Liver (tissue), 9 donors: ENCODE results near the gene SNX1. TPM values are rescaled to one million over a fixed set of nuclear protein-coding genes. Genes with fewer than 3 reads are reported as not detected.

Experiments used
- DNase-seq: peaks from one replicate; pipeline ENCODE4 v3.0.0-alpha.2; 2017; ENCODE audit warnings: low spot score
- H3K27ac ChIP-seq, 2 donors: one replicate each; pipeline ENCODE4 v1.7.0; 2013; ENCODE audit warnings: inconsistent platforms in 2 of 2, low read length in 2 of 2, control low read depth in 1 of 2, low read depth in 1 of 2, mild to moderate bottlenecking in 1 of 2
- H3K27me3 ChIP-seq, 4 donors: one replicate each; pipeline versions ENCODE4 v1.6.1 to v1.7.0; 2013; ENCODE audit warnings: low read length in 3 of 4, inconsistent platforms in 1 of 4, mild to moderate bottlenecking in 1 of 4, moderate library complexity in 1 of 4; ENCODE audit not compliant: control insufficient read depth in 4 of 4, insufficient read depth in 4 of 4
- H3K36me3 ChIP-seq, 4 donors: one replicate each; pipeline versions ENCODE4 v1.6.1 to v1.7.0; 2013; ENCODE audit warnings: low read length in 3 of 4, mild to moderate bottlenecking in 3 of 4, low read depth in 1 of 4, moderate library complexity in 1 of 4; ENCODE audit not compliant: control insufficient read depth in 4 of 4, insufficient read depth in 3 of 4
- H3K4me1 ChIP-seq, 4 donors: one replicate each; pipeline versions ENCODE4 v1.6.1 to v1.7.0; 2013; ENCODE audit warnings: low read length in 3 of 4, mild to moderate bottlenecking in 3 of 4, moderate library complexity in 1 of 4; ENCODE audit not compliant: control insufficient read depth in 4 of 4, insufficient read depth in 4 of 4
- H3K4me3 ChIP-seq, 3 donors: one replicate each; pipeline versions ENCODE4 v1.6.1 to v1.7.0; 2013; ENCODE audit warnings: low read length in 3 of 3, control low read depth in 1 of 3, low read depth in 1 of 3, mild to moderate bottlenecking in 1 of 3
- H3K9ac ChIP-seq, 2 donors: one replicate each; pipeline ENCODE4 v1.7.0; 2013; ENCODE audit warnings: low read length in 2 of 2, mild to moderate bottlenecking in 2 of 2, moderate library complexity in 2 of 2, control low read depth in 1 of 2, low read depth in 1 of 2
- H3K9me3 ChIP-seq, 4 donors: one replicate each; pipeline versions ENCODE4 v1.6.1 to v1.7.0; 2013; ENCODE audit warnings: low read length in 3 of 4; ENCODE audit not compliant: control insufficient read depth in 4 of 4
- FOXA1 ChIP-seq: IDR thresholded peaks from 2 replicates; pipeline ENCODE4 v1.6.1; 2016; ENCODE audit warnings: antibody characterized with exemption
- FOXA2 ChIP-seq: IDR thresholded peaks from 2 replicates; pipeline ENCODE4 v1.6.1; 2016; ENCODE audit warnings: antibody characterized with exemption
- HNF4G ChIP-seq: IDR thresholded peaks from 2 replicates; pipeline ENCODE4 v1.6.1; 2016; ENCODE audit warnings: antibody characterized with exemption
- JUND ChIP-seq, 2 donors: IDR thresholded peaks; 2 replicates each; pipeline ENCODE4 v1.6.1; 2016; ENCODE audit warnings: antibody characterized with exemption in 2 of 2
- NR2F2 ChIP-seq: IDR thresholded peaks from 2 replicates; pipeline ENCODE4 v1.6.1; 2016; ENCODE audit warnings: antibody characterized with exemption
- RAD21 ChIP-seq, 2 donors: IDR thresholded peaks; 2 replicates each; pipeline ENCODE4 v1.6.1; 2016; ENCODE audit warnings: antibody characterized with exemption in 2 of 2, mild to moderate bottlenecking in 2 of 2
- RXRA ChIP-seq, 2 donors: IDR thresholded peaks; 2 replicates each; pipeline ENCODE4 v1.6.1; 2017 to 2018; ENCODE audit warnings: antibody characterized with exemption in 2 of 2, mild to moderate bottlenecking in 1 of 2
- SP1 ChIP-seq: IDR thresholded peaks from 2 replicates; pipeline ENCODE4 v1.6.1; 2018; ENCODE audit warnings: antibody characterized with exemption, mild to moderate bottlenecking
- TAF1 ChIP-seq: conservative IDR thresholded peaks from 2 replicates; pipeline ENCODE4 v1.6.1; 2016; ENCODE audit warnings: antibody characterized with exemption, mild to moderate bottlenecking
- YY1 ChIP-seq: IDR thresholded peaks from 2 replicates; pipeline ENCODE4 v1.6.1; 2016; ENCODE audit warnings: antibody characterized with exemption, mild to moderate bottlenecking
- WGBS: extraction: QIAGEN DNeasy Blood & Tissue Kit; methylation state at CpG from one replicate; pipeline ENCODE4 v1.1.7; 2013; 5-methylcytosine and 5-hydroxymethylcytosine counted together
- polyA plus RNA-seq, 2 donors: library from polyadenylated mRNA; stranded (reverse) in 1 of 2; unstranded in 1 of 2; fragments of 200-250 nt in 1 of 2; fragments of >200 nt in 1 of 2; fragmentation: Nextera tagmentation in 1 of 2; extraction: Ambion mirVana in 1 of 2; gene quantifications; one replicate each; pipeline versions ENCODE4 v1.2.1 to v1.2.3, GENCODE V29; 2013 to 2015
- total RNA-seq, 2 donors: library from RNA; depleted of rRNA; stranded (reverse); fragments of >200 nt; gene quantifications; one replicate each; pipeline ENCODE4 v1.2.3, GENCODE V29; 2014
- TF ChIP-seq, protein P1 (sequence below): IDR thresholded peaks from 2 replicates; pipeline ENCODE4 v1.6.1; 2016; ENCODE audit warnings: antibody characterized with exemption
- TF ChIP-seq, protein P2 (sequence below): fragments of 150-350 bp; IDR thresholded peaks from 2 replicates; pipeline ENCODE4 v1.5.1; 2017; ENCODE audit warnings: improper control_type of control experiment, low read depth, low read length; ENCODE audit not compliant: missing input control
- TF ChIP-seq, protein P3 (sequence below): IDR thresholded peaks from 2 replicates; pipeline ENCODE4 v1.6.1; 2016; ENCODE audit warnings: antibody characterized with exemption
- TF ChIP-seq, protein P4 (sequence below): IDR thresholded peaks from 2 replicates; pipeline ENCODE4 v1.6.1; 2016; ENCODE audit warnings: antibody characterized with exemption
- TF ChIP-seq, protein P5 (sequence below): IDR thresholded peaks from 2 replicates; pipeline ENCODE4 v1.6.1; 2016; ENCODE audit warnings: antibody characterized with exemption, mild to moderate bottlenecking
- donor health status: healthy.
- donor health status: healthy.
- donor health status: healthy.
- donor health status: healthy.
- donor health status: healthy.

The SNX1 gene
- total and polyA plus RNA-seq, 4 donors = 40.0 to 67.4 (median 45.0) TPM

DNA sequence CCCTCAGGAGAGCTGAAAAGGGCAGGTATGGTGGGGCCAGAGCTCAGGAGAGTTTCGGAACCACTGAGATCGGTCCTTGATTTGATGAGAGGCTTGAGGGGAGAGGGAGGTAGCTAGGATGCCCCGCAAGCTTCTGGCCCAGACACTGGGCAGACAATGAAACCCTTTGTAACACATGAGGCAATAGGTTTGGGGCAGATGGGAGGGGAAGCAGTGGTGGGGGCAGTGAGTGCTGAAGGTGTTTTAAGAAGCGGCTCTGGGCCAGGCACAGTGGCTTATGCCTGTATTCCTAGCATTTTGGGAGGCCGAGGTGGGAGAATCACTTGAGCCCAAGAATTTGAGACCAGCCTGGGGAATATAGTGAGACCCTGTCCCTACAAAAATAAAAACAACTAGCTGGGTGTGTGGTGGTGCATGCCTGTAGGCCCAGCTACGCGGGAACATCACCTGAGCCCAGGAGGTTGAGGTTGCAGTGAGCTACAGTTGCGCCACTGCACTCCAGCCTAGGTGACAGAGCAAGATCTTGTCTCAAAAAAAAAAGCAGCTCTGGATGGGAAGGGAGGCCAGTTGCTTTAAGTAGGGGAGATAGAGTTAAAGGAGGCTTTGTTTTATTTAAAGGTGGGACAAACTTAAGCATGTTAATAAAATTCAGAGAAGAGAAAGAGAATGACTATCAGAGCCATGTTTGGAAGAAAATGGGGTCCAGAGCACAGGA, 46.2 kb downstream of the SNX1 start:
- no peak overlapping the region for H3K4me3 ChIP-seq
- TF ChIP-seq, protein P1, sequence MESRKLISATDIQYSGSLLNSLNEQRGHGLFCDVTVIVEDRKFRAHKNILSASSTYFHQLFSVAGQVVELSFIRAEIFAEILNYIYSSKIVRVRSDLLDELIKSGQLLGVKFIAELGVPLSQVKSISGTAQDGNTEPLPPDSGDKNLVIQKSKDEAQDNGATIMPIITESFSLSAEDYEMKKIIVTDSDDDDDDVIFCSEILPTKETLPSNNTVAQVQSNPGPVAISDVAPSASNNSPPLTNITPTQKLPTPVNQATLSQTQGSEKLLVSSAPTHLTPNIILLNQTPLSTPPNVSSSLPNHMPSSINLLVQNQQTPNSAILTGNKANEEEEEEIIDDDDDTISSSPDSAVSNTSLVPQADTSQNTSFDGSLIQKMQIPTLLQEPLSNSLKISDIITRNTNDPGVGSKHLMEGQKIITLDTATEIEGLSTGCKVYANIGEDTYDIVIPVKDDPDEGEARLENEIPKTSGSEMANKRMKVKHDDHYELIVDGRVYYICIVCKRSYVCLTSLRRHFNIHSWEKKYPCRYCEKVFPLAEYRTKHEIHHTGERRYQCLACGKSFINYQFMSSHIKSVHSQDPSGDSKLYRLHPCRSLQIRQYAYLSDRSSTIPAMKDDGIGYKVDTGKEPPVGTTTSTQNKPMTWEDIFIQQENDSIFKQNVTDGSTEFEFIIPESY = no peak
- TF ChIP-seq, protein P2, sequence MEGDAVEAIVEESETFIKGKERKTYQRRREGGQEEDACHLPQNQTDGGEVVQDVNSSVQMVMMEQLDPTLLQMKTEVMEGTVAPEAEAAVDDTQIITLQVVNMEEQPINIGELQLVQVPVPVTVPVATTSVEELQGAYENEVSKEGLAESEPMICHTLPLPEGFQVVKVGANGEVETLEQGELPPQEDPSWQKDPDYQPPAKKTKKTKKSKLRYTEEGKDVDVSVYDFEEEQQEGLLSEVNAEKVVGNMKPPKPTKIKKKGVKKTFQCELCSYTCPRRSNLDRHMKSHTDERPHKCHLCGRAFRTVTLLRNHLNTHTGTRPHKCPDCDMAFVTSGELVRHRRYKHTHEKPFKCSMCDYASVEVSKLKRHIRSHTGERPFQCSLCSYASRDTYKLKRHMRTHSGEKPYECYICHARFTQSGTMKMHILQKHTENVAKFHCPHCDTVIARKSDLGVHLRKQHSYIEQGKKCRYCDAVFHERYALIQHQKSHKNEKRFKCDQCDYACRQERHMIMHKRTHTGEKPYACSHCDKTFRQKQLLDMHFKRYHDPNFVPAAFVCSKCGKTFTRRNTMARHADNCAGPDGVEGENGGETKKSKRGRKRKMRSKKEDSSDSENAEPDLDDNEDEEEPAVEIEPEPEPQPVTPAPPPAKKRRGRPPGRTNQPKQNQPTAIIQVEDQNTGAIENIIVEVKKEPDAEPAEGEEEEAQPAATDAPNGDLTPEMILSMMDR = no peak
- no peak for TF ChIP-seq SP1
- no peak for TF ChIP-seq YY1
- TF ChIP-seq JUND (IDR thresholded peaks at IDR 0.05) = no peak
- no peak for TF ChIP-seq NR2F2
- TF ChIP-seq, protein P3, sequence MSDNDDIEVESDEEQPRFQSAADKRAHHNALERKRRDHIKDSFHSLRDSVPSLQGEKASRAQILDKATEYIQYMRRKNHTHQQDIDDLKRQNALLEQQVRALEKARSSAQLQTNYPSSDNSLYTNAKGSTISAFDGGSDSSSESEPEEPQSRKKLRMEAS = no peak
- no peak for TF ChIP-seq RXRA (IDR thresholded peaks at IDR 0.05)
- TF ChIP-seq, protein P4, sequence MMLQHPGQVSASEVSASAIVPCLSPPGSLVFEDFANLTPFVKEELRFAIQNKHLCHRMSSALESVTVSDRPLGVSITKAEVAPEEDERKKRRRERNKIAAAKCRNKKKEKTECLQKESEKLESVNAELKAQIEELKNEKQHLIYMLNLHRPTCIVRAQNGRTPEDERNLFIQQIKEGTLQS = no peak
- no peak for TF ChIP-seq HNF4G
- no peak for TF ChIP-seq FOXA2
- 97% methylated on average over 8 of the region's 8 CpGs for WGBS
- no peak for DNase-seq
- no peaks in the 10 kb centered on the region for H3K4me1 ChIP-seq
- H3K27me3 ChIP-seq = no peaks in the 10 kb centered on the region
- H3K27ac ChIP-seq = no peak overlapping the region
- no peaks in the 10 kb centered on the region for H3K9me3 ChIP-seq
- H3K9ac ChIP-seq = no peak overlapping the region
- H3K36me3 ChIP-seq = peaks cover 8 to 63% (median 31%) of the 10 kb centered on the region in 4 donors

DNA sequence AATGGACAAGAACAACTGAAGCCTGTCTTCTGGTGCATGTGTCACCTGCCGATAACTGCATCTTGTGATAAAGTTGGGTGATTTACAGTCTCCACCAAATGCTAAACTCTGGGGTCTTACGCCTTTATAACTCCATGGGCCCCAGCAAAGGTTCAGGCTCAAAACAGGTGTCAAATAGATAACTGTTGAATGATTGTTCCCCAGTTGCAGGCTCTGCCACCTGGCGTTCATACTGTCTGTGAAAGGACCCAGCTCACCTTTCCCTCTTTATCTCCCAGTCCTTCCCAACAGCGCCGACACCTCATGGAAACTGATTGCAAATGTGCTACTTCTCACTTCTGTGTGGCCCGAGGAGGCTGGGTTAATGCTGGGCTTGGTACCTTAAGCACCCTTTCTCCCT, 47.5 kb downstream of the SNX1 start:
- Histone ChIP-seq H3K36me3 (peaks cover 3 to 50% (median 19%) of the 10 kb centered on the region in 4 donors), H3K4me1 (no peaks in the 10 kb centered on the region), H3K27me3 (no peaks in the 10 kb centered on the region), H3K27ac (no peak overlapping the region), H3K9ac (no peak overlapping the region), H3K9me3 (no peaks in the 10 kb centered on the region), H3K4me3 (no peak overlapping the region)
- WGBS = 93% methylated on average over 6 of the region's 6 CpGs
- DNase-seq = no peak
- TF ChIP-seq TAF1 (no peak), FOXA2 (no peak), RAD21 (IDR thresholded peaks at IDR 0.05) (no peak), FOXA1 (no peak)
- TF ChIP-seq, protein P1 = no peak
- TF ChIP-seq, protein P5, sequence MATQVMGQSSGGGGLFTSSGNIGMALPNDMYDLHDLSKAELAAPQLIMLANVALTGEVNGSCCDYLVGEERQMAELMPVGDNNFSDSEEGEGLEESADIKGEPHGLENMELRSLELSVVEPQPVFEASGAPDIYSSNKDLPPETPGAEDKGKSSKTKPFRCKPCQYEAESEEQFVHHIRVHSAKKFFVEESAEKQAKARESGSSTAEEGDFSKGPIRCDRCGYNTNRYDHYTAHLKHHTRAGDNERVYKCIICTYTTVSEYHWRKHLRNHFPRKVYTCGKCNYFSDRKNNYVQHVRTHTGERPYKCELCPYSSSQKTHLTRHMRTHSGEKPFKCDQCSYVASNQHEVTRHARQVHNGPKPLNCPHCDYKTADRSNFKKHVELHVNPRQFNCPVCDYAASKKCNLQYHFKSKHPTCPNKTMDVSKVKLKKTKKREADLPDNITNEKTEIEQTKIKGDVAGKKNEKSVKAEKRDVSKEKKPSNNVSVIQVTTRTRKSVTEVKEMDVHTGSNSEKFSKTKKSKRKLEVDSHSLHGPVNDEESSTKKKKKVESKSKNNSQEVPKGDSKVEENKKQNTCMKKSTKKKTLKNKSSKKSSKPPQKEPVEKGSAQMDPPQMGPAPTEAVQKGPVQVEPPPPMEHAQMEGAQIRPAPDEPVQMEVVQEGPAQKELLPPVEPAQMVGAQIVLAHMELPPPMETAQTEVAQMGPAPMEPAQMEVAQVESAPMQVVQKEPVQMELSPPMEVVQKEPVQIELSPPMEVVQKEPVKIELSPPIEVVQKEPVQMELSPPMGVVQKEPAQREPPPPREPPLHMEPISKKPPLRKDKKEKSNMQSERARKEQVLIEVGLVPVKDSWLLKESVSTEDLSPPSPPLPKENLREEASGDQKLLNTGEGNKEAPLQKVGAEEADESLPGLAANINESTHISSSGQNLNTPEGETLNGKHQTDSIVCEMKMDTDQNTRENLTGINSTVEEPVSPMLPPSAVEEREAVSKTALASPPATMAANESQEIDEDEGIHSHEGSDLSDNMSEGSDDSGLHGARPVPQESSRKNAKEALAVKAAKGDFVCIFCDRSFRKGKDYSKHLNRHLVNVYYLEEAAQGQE = no peak
- TF ChIP-seq, protein P2 = no peak
